H1 (cell line): Measurements from ENCODE around the gene PTGDS. TPM values are rescaled to one million over a fixed set of nuclear protein-coding genes. Genes with fewer than 3 reads are reported as not detected.

ENCODE experiments used
- CTCF ChIA-PET: fragments of 300-600 bp; sonication (Branson Sonifier 250); formaldehyde crosslinking; loops from one replicate; lab custom pipeline; 2021; ENCODE audit not compliant: partially characterized antibody; lab: Charles Lee
- POLR2A ChIA-PET: fragments of 300-600 bp; sonication (Branson Sonifier 250); formaldehyde crosslinking; loops from one replicate; lab custom pipeline; 2021; ENCODE audit warnings: inconsistent platforms; ENCODE audit not compliant: partially characterized antibody; lab: Charles Lee
- DNase-seq, 2 experiments: peaks; one replicate each; pipeline versions ENCODE4 v3.0.0 to v3.0.0-alpha.2; 2010 to 2022; ENCODE audit warnings: low spot score in 2 of 2, low read depth in 1 of 2, mixed read lengths in 1 of 2
- FAIRE-seq: peaks from 2 replicates; lab custom pipeline; 2011; peaks lifted over from hg19 to GRCh38; lab: Jason Lieb, UNC
- H2AFZ ChIP-seq: 2 replicates; pipeline ENCODE4 v1.8.1; 2012; ENCODE audit warnings: low read length, inconsistent platforms
- H2AK5ac ChIP-seq: 2 replicates; pipeline ENCODE4 v1.6.1; 2013; ENCODE audit warnings: low read depth, low read length
- H2BK120ac ChIP-seq: replicated peaks from 2 replicates; pipeline ENCODE3; 2013; ENCODE audit warnings: low read depth, low read length, inconsistent platforms
- H2BK12ac ChIP-seq: 2 replicates; pipeline ENCODE4 v1.6.1; 2013; ENCODE audit warnings: low read depth, low read length
- H2BK15ac ChIP-seq: 2 replicates; pipeline ENCODE4 v1.6.1; 2013; ENCODE audit warnings: low read length
- H2BK20ac ChIP-seq: 2 replicates; pipeline ENCODE4 v1.6.1; 2013; ENCODE audit warnings: low read length
- H2BK5ac ChIP-seq: 2 replicates; pipeline ENCODE4 v1.6.1; 2013; ENCODE audit warnings: low read depth, low read length
- H3K14ac ChIP-seq: 2 replicates; pipeline ENCODE4 v1.6.1; 2013; ENCODE audit warnings: inconsistent platforms; ENCODE audit not compliant: insufficient read length
- H3K18ac ChIP-seq: 2 replicates; pipeline ENCODE4 v1.6.1; 2013; ENCODE audit warnings: low read length; ENCODE audit errors: extremely low read depth
- H3K23ac ChIP-seq: 2 replicates; pipeline ENCODE4 v1.6.1; 2013; ENCODE audit warnings: inconsistent platforms; ENCODE audit not compliant: insufficient read length
- H3K23me2 ChIP-seq: 2 replicates; pipeline ENCODE4 v1.6.1; 2013; ENCODE audit warnings: low read depth, low read length
- H3K27ac ChIP-seq: 2 replicates; pipeline ENCODE4 v1.6.1; 2011; ENCODE audit warnings: low read depth, low read length, inconsistent platforms
- H3K27me3 ChIP-seq, 4 experiments: replicated peaks in 1 of 4; 1 replicate in 1 of 4; 2 replicates in 3 of 4; pipeline versions ENCODE4 v1.6.1 to v1.8.1; 2011 to 2013; ENCODE audit warnings: low read length in 3 of 4, mild to moderate bottlenecking in 3 of 4, inconsistent platforms in 2 of 4, mixed read lengths in 2 of 4, moderate library complexity in 1 of 4; ENCODE audit not compliant: control insufficient read depth in 3 of 4, insufficient read depth in 3 of 4; ENCODE audit errors: extremely low read depth in 1 of 4
- H3K36me3 ChIP-seq, 4 experiments: 2 replicates each; pipeline versions ENCODE4 v1.6.1 to v1.8.1; 2011 to 2013; ENCODE audit warnings: mild to moderate bottlenecking in 4 of 4, low read length in 3 of 4, moderate library complexity in 2 of 4, control low read depth in 1 of 4, inconsistent platforms in 1 of 4; ENCODE audit not compliant: insufficient read depth in 4 of 4, control insufficient read depth in 2 of 4
- H3K4ac ChIP-seq: replicated peaks from 2 replicates; pipeline ENCODE3; 2013; ENCODE audit warnings: low read length, low read depth, mixed read lengths, inconsistent platforms; ENCODE audit not compliant: insufficient read length
- H3K4me1 ChIP-seq, 4 experiments: replicated peaks in 1 of 4; 1 replicate in 1 of 4; 2 replicates in 3 of 4; pipeline versions ENCODE4 v1.6.1 to v1.8.1; 2011 to 2013; ENCODE audit warnings: low read length in 3 of 4, inconsistent platforms in 2 of 4, mixed read lengths in 1 of 4; ENCODE audit not compliant: insufficient read depth in 4 of 4, control insufficient read depth in 3 of 4
- H3K4me2 ChIP-seq, 2 experiments: 2 replicates each; pipeline versions ENCODE4 v1.6.1 to v1.8.1; 2011 to 2013; ENCODE audit warnings: low read depth in 2 of 2, low read length in 2 of 2, control low read depth in 1 of 2, inconsistent platforms in 1 of 2, mild to moderate bottlenecking in 1 of 2; ENCODE audit not compliant: insufficient read depth in 1 of 2
- H3K4me3 ChIP-seq, 4 experiments: fragments of 200-600, 300-600 bp in 1 of 4; sonication (generic), shearing (Covaris generic), sonication (Bioruptor Twin) in 1 of 4; 2 replicates each; pipeline versions ENCODE4 v1.5.1 to v1.8.1; 2011 to 2016; ENCODE audit warnings: low read length in 4 of 4, low read depth in 3 of 4, control low read depth in 2 of 4, inconsistent platforms in 2 of 4, mild to moderate bottlenecking in 2 of 4, mixed read lengths in 1 of 4, moderate library complexity in 1 of 4; ENCODE audit not compliant: insufficient read depth in 2 of 4; ENCODE audit errors: extremely low read depth in 1 of 4
- H3K56ac ChIP-seq: replicated peaks from 2 replicates; pipeline ENCODE3; 2013; ENCODE audit warnings: low read depth, mild to moderate bottlenecking, mixed read lengths, low read length, inconsistent platforms; ENCODE audit not compliant: insufficient read length
- H3K79me1 ChIP-seq: 2 replicates; pipeline ENCODE4 v1.6.1; 2013; ENCODE audit warnings: low read depth, low read length, control low read depth
- H3K79me2 ChIP-seq, 2 experiments: 2 replicates each; pipeline versions ENCODE4 v1.6.1 to v1.8.1; 2012 to 2013; ENCODE audit warnings: low read length in 2 of 2, mild to moderate bottlenecking in 2 of 2, inconsistent platforms in 1 of 2; ENCODE audit not compliant: insufficient read depth in 2 of 2, control insufficient read depth in 1 of 2
- H3K9ac ChIP-seq, 4 experiments: replicated peaks in 1 of 4; 1 replicate in 1 of 4; 2 replicates in 3 of 4; pipeline versions ENCODE4 v1.6.1 to v1.8.1; 2011 to 2013; ENCODE audit warnings: low read depth in 3 of 4, low read length in 3 of 4, control low read depth in 2 of 4, mild to moderate bottlenecking in 2 of 4, moderate library complexity in 2 of 4, inconsistent platforms in 1 of 4; ENCODE audit errors: extremely low read depth in 1 of 4
- H3K9me3 ChIP-seq, 2 experiments: 2 replicates each; pipeline versions ENCODE4 v1.6.1 to v1.8.1; 2012 to 2013; ENCODE audit warnings: mild to moderate bottlenecking in 2 of 2, moderate library complexity in 2 of 2, control low read depth in 1 of 2, inconsistent platforms in 1 of 2, low read depth in 1 of 2, low read length in 1 of 2, mixed read lengths in 1 of 2; ENCODE audit not compliant: insufficient read depth in 2 of 2
- H4K20me1 ChIP-seq, 2 experiments: replicated peaks in 1 of 2; 2 replicates each; pipeline versions ENCODE3 to v1.8.1; 2011 to 2013; ENCODE audit warnings: inconsistent platforms in 2 of 2, low read length in 2 of 2, mild to moderate bottlenecking in 1 of 2; ENCODE audit not compliant: insufficient read depth in 2 of 2, control insufficient read depth in 1 of 2
- H4K5ac ChIP-seq: 2 replicates; pipeline ENCODE4 v1.6.1; 2013; ENCODE audit warnings: low read length, low read depth, mixed read lengths, inconsistent platforms; ENCODE audit not compliant: insufficient read length
- H4K8ac ChIP-seq: 2 replicates; pipeline ENCODE4 v1.8.0; 2013; ENCODE audit warnings: mild to moderate bottlenecking, moderate library complexity, low read length, inconsistent platforms; ENCODE audit not compliant: insufficient read depth; ENCODE audit errors: extremely low read depth
- H4K91ac ChIP-seq: replicated peaks from 2 replicates; pipeline ENCODE3; 2013; ENCODE audit warnings: low read length, mixed read lengths, inconsistent platforms; ENCODE audit not compliant: insufficient read length
- CREB1 ChIP-seq: IDR thresholded peaks from 2 replicates; pipeline ENCODE4 v1.6.1; 2012; ENCODE audit warnings: inconsistent platforms
- EGR1 ChIP-seq: IDR thresholded peaks from 2 replicates; pipeline ENCODE4 v1.6.1; 2011; ENCODE audit warnings: low read depth, low read length, borderline replicate concordance
- EZH2 ChIP-seq: fragments of 200-600 bp; sonication (generic); IDR thresholded peaks from 2 replicates; pipeline ENCODE4 v1.7.1; 2012; ENCODE audit warnings: low read depth, mild to moderate bottlenecking, moderate library complexity, low read length, inconsistent platforms; ENCODE audit not compliant: severe bottlenecking
- HDAC2 ChIP-seq, 2 experiments: fragments of 300-600 bp in 1 of 2; sonication (generic) in 1 of 2; IDR thresholded peaks; 2 replicates each; pipeline ENCODE4 v1.6.1; 2011 to 2012; ENCODE audit warnings: low read depth in 2 of 2, low read length in 2 of 2, mild to moderate bottlenecking in 2 of 2, moderate library complexity in 2 of 2, borderline replicate concordance in 1 of 2, inconsistent platforms in 1 of 2
- WGBS, 2 experiments: shearing (Covaris generic) in 1 of 2; methylation state at CpG; one replicate each; pipeline versions ENCODE4 v1.1.6 to v1.1.7; 2013 to 2015; ENCODE audit warnings: low lambda C conversion rate in 2 of 2, mixed read lengths in 2 of 2, inconsistent platforms in 1 of 2, low coverage in 1 of 2, missing lambda C conversion rate in 1 of 2; ENCODE audit not compliant: insufficient replicate concordance in 2 of 2, insufficient coverage in 1 of 2, insufficient read length in 1 of 2; ENCODE audit errors: extremely low coverage in 1 of 2, missing lambda C conversion rate in 1 of 2; 5-methylcytosine and 5-hydroxymethylcytosine counted together
- polyA plus RNA-seq, 7 experiments: library from polyadenylated mRNA; depleted of rRNA in 3 of 7; stranded (reverse) in 5 of 7; unstranded in 2 of 7; fragments of >200 nt in 5 of 7; fragments of 200-250 nt in 2 of 7; gene quantifications; 1 replicate in 5 of 7; 2 replicates in 1 of 7; 4 replicates in 1 of 7; pipeline versions ENCODE4 v1.2.1 to v1.2.3, GENCODE V29; 2011 to 2013; ENCODE audit warnings: missing spikeins in 2 of 7, mixed read lengths in 2 of 7
- total RNA-seq: library from RNA; stranded (reverse); fragmentation: NEBNext Ultra II Directional; extraction: Animal tissue kit (Norgen Biotek cat#: 25700); gene quantifications from 2 replicates; pipeline ENCODE4 v1.2.1, GENCODE V29; 2021

The PTGDS gene
- total and polyA plus RNA-seq, 2 of the 8 experiments (the other 6 are each of a cell fraction or from before 2014, with no cell fraction given), result 1.7 to 2.3 TPM

DNA sequence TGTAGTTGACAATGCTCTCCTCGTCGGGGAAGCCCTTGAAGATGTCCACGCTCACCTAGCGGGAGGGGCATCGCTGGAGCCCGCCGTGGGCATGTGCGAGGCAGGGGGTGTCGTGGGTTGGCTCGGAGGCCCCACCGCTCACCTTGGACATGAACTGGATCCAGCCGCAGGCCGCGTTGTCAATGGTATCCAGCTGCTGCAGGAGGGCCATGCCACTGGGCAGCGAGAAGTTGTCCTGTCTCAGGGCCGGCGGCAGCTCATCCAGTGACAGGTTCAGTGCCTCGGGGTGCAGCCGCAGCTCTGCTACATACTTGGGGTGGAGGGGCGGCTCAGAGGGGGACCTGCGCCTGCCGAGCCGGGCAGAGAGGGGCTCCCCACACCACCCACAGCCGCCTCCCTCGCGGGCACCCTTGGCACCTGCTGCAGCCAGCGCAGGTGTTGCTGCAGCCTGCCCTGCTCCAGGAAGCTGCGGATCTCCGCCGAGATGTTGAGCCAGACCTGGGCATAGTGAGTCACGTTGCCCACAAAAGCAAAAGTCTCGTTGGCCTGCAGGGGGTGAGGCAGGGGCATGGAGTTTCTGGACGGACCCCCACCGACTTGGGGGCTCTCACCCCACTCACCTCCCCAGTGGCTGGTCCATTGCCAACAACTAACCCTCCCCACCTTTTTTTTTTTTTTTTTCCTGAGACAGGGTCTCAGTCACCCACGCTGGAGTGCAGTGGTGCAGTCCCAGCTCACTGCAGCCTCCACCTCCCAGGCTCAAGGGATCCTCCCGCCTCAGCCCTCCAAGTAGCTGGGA is 41.7 kb downstream of the PTGDS start:
- Histone ChIP-seq H3K56ac (no peak overlapping the region), H3K18ac (no peak overlapping the region), H3K36me3 (peaks cover 0 to 13% (median 0%) of the 10 kb centered on the region in 4 experiments; a peak in 1 of 8 replicates), H3K79me2 (no peaks in the 10 kb centered on the region), H4K91ac (no peak overlapping the region), H2BK15ac (no peak overlapping the region), H3K23ac (no peak overlapping the region), H2BK5ac (0 out of 2 replicates have a peak overlapping the region, but pooled peaks have one; percentile 9), H3K14ac (no peak overlapping the region), H3K4ac (no peak overlapping the region), H2AK5ac (no peak overlapping the region), H3K4me1 (peaks cover 0 to 6% (median 3%) of the 10 kb centered on the region in 4 experiments; a peak in 3 of 7 replicates), H4K8ac (no peak overlapping the region), H2BK20ac (no peak overlapping the region), H4K20me1 (peaks cover 0 to 7% of the 10 kb centered on the region in 2 experiments), H2BK12ac (no peak overlapping the region), H3K9ac (no peak overlapping the region), H3K4me3 (no peak overlapping the region), H3K9me3 (peaks cover 0 to 27% of the 10 kb centered on the region in 2 experiments; a peak in 2 of 4 replicates), H3K27ac (no peak overlapping the region), H3K79me1 (no peaks in the 10 kb centered on the region), H3K27me3 (no peaks in the 10 kb centered on the region; a peak in 1 of 7 replicates), H3K23me2 (no peaks in the 10 kb centered on the region), H2AFZ (no peak overlapping the region), H4K5ac (no peak overlapping the region), H3K4me2 (no peak overlapping the region), H2BK120ac (no peak overlapping the region)
- ChIA-PET CTCF (interaction anchor here (1.2 to 7.2 kb wide), 8 partner anchors 11 to 206 kb away, joined by 3 to 54 read pairs (median 4); partner anchors contain the start of genes ABCA2, CYSRT1 and FUT7), POLR2A (interaction anchor here (1.0 to 1.4 kb wide), 2 partner anchors 211 to 291 kb away, joined by 3 to 4 read pairs; partner anchors contain the start of gene RABL6)
- no peak for TF ChIP-seq EZH2
- TF ChIP-seq CREB1, result no peak
- TF ChIP-seq HDAC2 (IDR thresholded peaks at IDR 0.05; ENCODE audit: borderline replicate concordance in 1 of 2, low read depth in 2 of 2, low read length in 2 of 2), result no peak
- TF ChIP-seq EGR1, result no peak
- DNase-seq (no peak), FAIRE-seq (no peak)
- 93% methylated on average over 23 of the region's 36 CpGs; no CpG with 5 or more reads in 1 of the 2 experiments for WGBS, 2 experiments
